Measurements from ENCODE around the gene PHC2.

Gene PHC2

DNA sequence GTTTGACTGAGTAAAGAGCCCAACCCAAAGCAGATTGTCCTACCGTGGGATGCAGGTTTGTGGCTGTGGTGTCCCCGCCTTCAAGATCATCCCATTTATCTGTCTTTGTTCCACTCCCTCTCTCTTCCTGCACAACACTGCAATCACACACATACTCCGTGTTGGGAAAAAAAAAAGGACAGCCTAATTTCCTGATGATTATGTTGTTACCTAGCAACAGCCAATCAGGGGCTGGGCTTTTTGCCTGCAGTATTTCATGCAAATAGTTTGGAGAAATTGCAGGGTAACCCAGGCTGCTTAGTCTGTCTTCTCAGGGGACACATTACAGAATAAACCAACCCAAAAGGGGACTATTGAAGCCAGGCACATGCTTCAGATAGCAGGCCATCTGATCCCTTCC lies 38.3 kb downstream of the PHC2 start:
- TF ChIP-seq TEAD4 (IDR thresholded peaks at IDR 0.05), result no peak
- no peak for TF ChIP-seq RAD21 (IDR thresholded peaks at IDR 0.05; ENCODE audit: low read depth)
- TF ChIP-seq, protein P1, sequence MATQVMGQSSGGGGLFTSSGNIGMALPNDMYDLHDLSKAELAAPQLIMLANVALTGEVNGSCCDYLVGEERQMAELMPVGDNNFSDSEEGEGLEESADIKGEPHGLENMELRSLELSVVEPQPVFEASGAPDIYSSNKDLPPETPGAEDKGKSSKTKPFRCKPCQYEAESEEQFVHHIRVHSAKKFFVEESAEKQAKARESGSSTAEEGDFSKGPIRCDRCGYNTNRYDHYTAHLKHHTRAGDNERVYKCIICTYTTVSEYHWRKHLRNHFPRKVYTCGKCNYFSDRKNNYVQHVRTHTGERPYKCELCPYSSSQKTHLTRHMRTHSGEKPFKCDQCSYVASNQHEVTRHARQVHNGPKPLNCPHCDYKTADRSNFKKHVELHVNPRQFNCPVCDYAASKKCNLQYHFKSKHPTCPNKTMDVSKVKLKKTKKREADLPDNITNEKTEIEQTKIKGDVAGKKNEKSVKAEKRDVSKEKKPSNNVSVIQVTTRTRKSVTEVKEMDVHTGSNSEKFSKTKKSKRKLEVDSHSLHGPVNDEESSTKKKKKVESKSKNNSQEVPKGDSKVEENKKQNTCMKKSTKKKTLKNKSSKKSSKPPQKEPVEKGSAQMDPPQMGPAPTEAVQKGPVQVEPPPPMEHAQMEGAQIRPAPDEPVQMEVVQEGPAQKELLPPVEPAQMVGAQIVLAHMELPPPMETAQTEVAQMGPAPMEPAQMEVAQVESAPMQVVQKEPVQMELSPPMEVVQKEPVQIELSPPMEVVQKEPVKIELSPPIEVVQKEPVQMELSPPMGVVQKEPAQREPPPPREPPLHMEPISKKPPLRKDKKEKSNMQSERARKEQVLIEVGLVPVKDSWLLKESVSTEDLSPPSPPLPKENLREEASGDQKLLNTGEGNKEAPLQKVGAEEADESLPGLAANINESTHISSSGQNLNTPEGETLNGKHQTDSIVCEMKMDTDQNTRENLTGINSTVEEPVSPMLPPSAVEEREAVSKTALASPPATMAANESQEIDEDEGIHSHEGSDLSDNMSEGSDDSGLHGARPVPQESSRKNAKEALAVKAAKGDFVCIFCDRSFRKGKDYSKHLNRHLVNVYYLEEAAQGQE (IDR thresholded peaks at IDR 0.05; ENCODE audit: low read depth), result no peak

DNA sequence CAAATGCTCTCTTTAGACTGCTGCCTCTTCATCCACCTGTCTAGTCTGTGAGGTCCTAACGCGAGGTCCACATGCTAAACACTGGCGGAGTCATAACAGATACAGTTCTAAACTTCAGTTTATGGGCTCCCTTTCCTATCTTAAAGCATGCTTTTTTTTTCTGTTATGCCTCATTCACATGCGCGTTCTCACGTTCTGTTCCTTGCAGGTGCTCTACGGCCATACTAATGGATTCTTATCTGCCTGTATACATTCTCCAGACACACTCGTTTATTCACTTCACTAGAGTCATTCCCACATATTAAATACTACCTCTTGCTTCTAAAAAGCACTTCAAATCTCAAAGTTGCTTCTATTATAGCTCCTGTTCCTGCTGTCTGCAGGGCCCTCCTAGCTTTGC lies 38.7 kb downstream of the PHC2 start:
- no peak for TF ChIP-seq TEAD4 (IDR thresholded peaks at IDR 0.05)
- no peak for TF ChIP-seq TAF1 (IDR thresholded peaks at IDR 0.05; ENCODE audit: low read depth)
- no peak for TF ChIP-seq EGR1 (IDR thresholded peaks at IDR 0.05)
- no peak for TF ChIP-seq USF1 (IDR thresholded peaks at IDR 0.05)
- TF ChIP-seq TCF12 (IDR thresholded peaks at IDR 0.05; ENCODE audit: low read depth), result no peak
- TF ChIP-seq CEBPB (IDR thresholded peaks at IDR 0.05), result no peak
- TF ChIP-seq NFIC (IDR thresholded peaks at IDR 0.05), result no peak
- TF ChIP-seq, protein P2, sequence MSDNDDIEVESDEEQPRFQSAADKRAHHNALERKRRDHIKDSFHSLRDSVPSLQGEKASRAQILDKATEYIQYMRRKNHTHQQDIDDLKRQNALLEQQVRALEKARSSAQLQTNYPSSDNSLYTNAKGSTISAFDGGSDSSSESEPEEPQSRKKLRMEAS (IDR thresholded peaks at IDR 0.05), result no peak
- no peak for TF ChIP-seq ZBTB7A (IDR thresholded peaks at IDR 0.05; ENCODE audit: low read depth)
- no peak for TF ChIP-seq YY1 (IDR thresholded peaks at IDR 0.05; ENCODE audit: low read depth)
- no peak for TF ChIP-seq CREB1 (IDR thresholded peaks at IDR 0.05; ENCODE audit: low read depth)
- no peak for TF ChIP-seq FOXM1 (IDR thresholded peaks at IDR 0.05; ENCODE audit: borderline replicate concordance, low read depth)
- no peak for TF ChIP-seq EP300 (IDR thresholded peaks at IDR 0.05; ENCODE audit: borderline replicate concordance)

- TF ChIP-seq YY1 (IDR thresholded peaks at IDR 0.05; ENCODE audit: low read depth), result no peak
- TF ChIP-seq, protein P2 (IDR thresholded peaks at IDR 0.05), result no peak
- no peak for TF ChIP-seq CEBPB (IDR thresholded peaks at IDR 0.05)
- TF ChIP-seq FOXM1 (IDR thresholded peaks at IDR 0.05; ENCODE audit: borderline replicate concordance, low read depth), result no peak
These were observed 39.4 kb downstream of the PHC2 start for GRCh38 chr1:33391343-33392078.

GRCh38 chr1:33390542-33390941 lies 40.4 kb downstream of the PHC2 start:
- TF ChIP-seq, protein P1 (IDR thresholded peaks at IDR 0.05; ENCODE audit: low read depth), result no peak
- TF ChIP-seq TAF1 (IDR thresholded peaks at IDR 0.05; ENCODE audit: low read depth) (no peak), ZBTB7A (IDR thresholded peaks at IDR 0.05; ENCODE audit: low read depth) (no peak), FOXM1 (IDR thresholded peaks at IDR 0.05; ENCODE audit: borderline replicate concordance, low read depth) (no peak), NFIC (IDR thresholded peaks at IDR 0.05) (no peak)

- TF ChIP-seq TAF1 (IDR thresholded peaks at IDR 0.05; ENCODE audit: low read depth) (no peak), TCF12 (IDR thresholded peaks at IDR 0.05; ENCODE audit: low read depth) (no peak), YY1 (IDR thresholded peaks at IDR 0.05; ENCODE audit: low read depth) (no peak), CEBPB (IDR thresholded peaks at IDR 0.05) (no peak), ZBTB7A (IDR thresholded peaks at IDR 0.05; ENCODE audit: low read depth) (no peak), USF1 (IDR thresholded peaks at IDR 0.05) (no peak), TEAD4 (IDR thresholded peaks at IDR 0.05) (no peak), NFIC (IDR thresholded peaks at IDR 0.05) (no peak), RAD21 (IDR thresholded peaks at IDR 0.05; ENCODE audit: low read depth) (no peak), FOXM1 (IDR thresholded peaks at IDR 0.05; ENCODE audit: borderline replicate concordance, low read depth) (no peak), EP300 (IDR thresholded peaks at IDR 0.05; ENCODE audit: borderline replicate concordance) (no peak), EGR1 (IDR thresholded peaks at IDR 0.05) (no peak), CREB1 (IDR thresholded peaks at IDR 0.05; ENCODE audit: low read depth) (no peak)
- TF ChIP-seq, protein P2 (IDR thresholded peaks at IDR 0.05), result no peak
- TF ChIP-seq, protein P1 (IDR thresholded peaks at IDR 0.05; ENCODE audit: low read depth), result no peak
These were observed 41.8 kb downstream of the PHC2 start for GRCh38 chr1:33388805-33389771.
